Raji (cell line): Measurements from ENCODE around the gene F11R.

Source experiments
- POLR2A ChIP-seq: IDR thresholded peaks from 2 replicates; pipeline ENCODE4 v1.6.1; 2011; ENCODE audit warnings: low read depth, low read length, control low read depth; ENCODE audit not compliant: insufficient read depth

F11R gene

DNA sequence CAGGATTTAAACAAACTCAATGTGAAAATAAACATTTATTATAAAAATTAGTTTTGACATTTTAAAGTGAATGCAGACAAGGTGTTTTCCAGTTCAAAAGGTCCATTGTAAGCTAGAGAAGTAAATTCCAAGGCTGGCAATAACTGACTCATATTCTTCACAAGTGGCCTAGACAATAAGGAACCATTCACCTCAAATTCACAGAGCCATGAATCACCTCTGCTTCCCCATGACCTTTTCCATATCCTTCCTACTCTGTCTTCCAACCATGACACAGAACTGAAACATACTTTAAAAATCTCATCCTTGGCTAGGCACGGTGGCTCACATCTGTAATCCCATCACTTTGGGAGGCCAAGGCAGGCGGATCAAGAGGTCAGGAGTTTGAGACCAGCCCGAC, 24.8 kb downstream of the F11R start:
- no peak for TF ChIP-seq POLR2A

DNA sequence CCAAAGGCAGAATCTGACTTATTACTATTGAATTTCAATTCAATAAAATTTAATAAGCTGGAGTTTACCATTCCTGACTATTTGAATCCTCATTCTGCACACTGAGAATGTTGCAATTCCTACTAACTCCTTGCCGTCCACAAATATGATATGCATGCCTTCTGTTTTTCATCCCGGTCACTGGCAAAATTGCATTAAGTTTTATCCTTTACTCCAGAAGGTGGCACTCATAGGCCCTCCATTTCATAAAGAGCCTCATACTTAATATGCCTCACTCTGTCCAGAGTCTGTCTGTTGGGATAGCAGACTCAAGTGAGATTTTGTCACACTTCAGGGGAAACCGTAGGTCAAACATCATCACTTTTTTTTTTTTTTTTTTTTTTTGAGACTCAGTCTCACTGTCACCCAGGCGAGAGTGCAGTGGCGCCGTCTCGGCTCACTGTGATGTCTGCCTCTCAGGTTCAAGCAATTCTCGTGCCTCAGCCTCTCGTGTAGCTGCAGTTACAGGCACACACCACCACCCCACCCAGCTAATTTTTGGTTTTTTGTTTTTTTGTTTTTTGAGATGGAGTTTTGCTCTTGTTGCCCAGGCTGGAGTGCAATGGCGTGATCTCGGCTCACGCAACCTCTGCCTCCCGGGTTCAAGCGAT, 27.3 kb downstream of the F11R start:
- no peak for TF ChIP-seq POLR2A

DNA sequence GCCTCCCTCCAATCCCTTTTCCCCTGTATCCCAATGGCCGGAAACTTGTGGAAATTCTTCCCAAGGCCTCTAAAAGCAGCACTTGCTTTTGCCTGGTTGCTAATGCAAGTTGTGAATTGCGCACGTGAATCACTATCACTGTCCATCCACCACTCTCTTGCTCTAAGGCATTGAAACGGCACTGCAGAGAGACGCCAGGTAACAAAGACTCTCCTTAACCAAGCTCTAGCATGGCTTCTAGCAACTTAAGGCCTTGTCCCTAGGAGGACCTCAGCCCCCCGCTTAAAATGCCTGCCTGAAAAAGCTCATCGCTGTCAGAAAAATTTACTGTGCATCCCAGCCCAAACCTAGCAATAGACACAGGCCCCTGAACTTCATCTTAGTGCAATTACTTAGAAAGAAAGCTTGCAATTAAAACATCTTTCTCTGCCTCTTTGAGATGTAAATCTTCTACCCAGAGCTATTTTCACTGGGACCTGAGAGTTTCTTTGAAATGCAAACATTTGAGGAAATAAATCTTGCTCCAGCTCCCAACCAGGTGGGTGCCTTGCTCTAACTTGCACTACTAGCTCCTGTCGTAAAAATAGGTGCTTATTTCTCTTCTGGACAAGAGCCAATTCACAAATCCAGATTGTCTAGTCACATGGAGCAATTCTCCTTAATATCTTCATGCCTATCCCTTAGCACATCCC, 33.4 kb downstream of the F11R start:
- no peak for TF ChIP-seq POLR2A

DNA sequence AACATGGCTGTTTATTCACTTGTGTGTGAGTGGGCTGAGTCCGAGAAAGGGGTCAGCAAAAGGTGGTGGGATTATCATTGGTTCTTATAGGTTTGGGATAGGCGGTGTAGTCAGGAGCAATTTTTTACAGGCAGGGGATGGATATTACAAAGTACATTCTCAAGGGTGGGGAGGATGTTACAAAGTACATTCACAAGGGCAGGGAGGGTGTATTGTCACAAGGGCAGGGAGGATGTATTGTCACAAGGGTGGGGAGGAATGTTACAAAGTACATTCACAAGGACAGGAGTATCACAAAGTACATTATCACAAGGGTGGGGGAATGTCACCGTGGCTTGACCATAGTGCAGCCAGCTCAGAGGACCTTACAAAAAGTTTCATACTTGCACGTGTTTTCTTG, 35.2 kb downstream of the F11R start:
- TF ChIP-seq POLR2A: no peak

DNA sequence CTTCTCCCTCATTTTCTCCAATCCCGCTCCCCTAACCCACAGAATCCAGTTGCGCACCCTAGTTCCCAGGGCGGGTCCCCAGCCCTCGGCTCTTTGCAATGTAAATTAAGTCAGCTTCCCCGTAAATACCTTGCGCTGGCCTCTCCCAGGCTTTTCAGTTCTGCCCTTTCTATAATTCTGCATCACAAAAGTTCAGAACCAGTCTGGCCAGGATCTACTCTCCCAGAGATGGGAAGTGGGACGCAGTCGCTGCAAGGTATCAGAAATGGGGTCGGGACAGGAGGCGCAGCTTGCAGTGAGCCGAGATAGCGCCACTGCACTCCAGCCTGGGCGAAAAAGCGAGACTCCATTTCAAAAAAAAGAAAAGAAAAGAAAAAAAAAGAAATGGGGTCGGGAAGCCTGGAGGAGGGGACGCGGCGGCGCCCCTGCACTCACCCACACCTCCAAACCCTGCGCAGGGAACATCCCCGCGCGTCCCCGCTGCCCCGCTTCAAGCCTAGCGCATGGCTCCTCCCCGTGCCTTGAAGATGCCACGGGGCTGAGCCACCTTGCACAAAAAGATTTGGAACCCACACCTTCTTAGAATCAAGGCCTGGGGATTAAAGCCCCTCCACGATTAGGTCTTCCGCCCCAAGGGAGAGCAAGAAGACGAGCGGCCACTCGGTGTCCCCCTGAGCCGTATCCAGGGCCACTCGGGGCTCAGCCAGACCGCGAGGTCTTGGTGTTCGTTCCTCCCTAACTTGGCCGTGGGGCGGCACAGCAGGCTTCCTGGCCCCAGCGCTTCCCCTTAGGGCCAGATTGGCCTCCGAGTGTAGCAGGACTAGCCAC, 39.2 kb downstream of the F11R start:
- no peak for TF ChIP-seq POLR2A

DNA sequence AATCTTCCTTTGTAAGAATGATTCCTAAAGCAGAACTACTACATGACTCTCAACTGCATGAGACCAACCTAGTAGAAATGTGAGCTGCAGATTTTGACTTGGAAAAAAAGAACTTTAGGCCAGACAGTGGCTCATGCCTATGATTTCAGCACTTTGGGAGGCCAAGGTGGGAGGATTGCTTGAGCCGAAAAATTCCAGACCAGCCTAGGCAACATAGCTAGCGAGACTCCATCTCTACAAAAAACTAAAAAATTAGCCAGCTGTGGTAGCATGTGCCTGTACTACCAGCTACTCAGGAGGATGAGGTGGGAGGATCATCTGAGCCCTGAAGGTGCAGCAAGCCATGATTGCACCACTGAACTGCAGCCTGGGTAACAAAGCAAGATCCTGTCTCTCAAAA, 41.7 kb downstream of the F11R start:
- no peak for TF ChIP-seq POLR2A

DNA sequence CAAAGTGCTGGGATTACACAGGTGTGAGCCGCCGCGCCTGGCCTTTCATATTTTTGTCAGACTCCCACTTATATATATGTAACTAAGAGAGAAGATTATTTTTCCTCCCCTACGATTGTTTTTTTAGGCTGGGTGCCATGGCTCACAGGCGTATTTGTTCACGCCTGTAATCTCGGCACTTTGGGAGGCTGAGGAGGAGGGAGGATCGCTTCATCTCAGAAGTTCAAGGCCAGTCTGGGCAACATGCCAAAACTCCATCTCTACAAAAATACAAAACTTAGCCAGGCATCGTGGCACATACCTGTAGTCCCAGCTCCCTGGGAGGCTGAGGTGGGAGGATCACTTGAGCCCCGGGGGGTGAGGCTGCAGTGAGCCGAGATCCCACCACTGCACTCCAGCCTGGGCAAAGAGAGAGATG, 42.4 kb downstream of the F11R start:
- no peak for TF ChIP-seq POLR2A

DNA sequence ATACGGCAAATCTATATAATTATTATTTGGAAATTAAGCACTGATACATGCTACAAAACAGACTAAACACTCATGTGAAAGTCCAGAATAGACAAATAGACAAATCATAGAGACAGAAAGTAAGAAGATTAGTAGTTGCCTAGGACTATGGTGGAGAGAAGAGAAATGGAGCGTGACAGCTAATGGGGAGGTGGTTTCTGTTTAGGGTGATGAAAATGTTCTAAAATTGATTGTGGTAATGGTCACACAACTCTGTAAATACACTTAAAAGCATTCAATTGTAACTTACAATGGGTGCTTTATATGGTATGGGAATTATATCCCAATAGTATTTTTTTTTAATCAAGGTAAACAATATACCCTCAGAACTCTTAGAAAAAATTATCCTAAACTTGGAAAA, 45.9 kb downstream of the F11R start:
- TF ChIP-seq POLR2A: no peak

DNA sequence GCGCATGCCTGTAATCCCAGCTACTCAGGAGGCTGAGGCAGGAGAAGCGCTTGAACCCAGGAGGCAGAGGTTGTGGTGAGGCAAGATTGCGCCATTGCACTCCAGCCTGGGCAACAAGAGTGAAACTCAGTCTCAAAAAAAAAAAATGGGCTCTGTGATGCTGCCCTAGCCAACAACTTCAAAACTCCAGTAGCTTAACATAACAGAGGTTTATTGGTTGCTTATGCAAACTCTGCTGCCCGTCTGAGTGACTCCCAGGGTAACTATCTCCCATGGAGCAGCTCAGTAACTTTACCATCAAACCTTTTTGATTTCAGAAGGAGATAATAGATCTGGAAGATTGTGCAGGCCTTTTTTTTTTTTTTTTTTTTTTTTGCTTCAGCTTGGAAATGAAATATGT, 47.5 kb downstream of the F11R start:
- no peak for TF ChIP-seq POLR2A

DNA sequence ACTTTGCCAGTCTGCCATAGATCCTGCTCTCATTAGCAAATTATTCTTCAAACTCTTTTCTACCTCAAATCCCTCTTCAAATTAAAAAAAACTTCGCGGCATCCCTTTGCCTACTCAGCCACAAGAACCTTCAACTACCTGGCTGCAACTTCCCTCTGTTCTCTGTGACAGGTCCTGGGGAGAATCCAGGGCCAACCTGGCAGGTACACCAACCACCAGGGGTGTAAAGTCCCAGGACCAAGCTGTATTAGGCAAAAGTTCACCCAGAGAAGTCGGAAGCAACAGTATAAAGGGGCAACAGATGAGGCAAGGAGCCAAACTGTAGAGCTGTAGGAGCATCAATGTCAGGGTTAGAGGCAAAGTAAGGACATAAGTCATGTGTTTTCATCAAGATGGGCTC, 48.0 kb downstream of the F11R start:
- TF ChIP-seq POLR2A: no peak

DNA sequence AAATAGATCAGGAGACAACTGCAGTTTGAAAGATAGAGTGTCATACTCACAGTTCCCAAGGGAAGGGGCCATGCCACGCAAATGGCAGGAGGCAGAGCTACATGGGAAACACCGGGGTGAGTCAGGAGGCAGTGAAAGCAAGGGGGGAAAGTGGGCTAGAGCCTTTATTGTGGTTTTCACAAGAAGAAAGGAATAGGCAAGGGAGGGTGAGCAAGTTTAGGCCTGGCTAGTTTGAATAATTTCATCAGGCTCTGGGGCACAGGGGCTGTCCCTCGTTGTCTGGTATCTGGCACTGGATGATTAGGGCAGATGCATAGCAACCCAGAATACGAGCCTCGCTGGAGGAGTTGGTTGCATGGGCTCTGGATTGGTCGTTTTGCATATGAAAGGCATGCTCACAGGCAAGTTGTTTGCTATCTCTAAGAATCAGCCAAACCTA, 49.3 kb downstream of the F11R start:
- no peak for TF ChIP-seq POLR2A

DNA sequence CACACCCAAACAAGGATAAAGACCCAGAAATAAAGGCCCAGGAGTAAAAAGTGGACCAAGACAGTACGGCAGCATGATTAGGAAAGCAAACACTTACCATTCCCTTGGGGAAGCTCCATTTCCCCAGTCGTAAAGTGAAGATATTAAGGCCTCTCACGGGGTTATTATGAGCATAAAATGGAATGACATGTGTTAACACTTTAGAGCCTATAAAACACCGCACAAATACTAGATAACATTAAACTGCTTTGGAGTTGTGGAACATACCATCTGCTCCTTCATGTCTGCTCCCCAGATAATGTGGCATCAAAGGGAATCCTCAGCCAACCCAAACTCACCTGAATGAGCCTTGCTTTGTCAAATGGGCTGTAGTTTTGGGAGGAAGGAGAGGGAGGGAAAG, 57.4 kb downstream of the F11R start:
- TF ChIP-seq POLR2A: no peak

DNA sequence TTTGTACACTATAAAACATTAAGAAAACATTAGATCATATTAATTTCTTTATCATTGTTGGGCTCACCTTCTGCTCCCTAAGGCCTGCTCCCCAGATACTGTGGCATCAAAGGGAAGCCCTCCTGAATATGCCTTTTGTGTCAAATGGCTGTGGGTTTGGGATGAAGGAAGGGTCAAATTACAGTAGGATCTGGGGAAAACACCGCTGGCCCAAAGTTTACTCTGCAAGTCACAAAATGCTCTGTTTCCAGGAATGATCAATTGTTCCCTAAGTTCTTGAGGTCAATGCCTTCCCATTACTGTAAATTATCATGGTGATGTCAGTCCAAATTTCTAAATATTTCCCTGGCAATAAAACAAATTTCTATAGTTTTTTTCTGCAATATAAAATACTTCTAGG, 59.5 kb downstream of the F11R start:
- no peak for TF ChIP-seq POLR2A

DNA sequence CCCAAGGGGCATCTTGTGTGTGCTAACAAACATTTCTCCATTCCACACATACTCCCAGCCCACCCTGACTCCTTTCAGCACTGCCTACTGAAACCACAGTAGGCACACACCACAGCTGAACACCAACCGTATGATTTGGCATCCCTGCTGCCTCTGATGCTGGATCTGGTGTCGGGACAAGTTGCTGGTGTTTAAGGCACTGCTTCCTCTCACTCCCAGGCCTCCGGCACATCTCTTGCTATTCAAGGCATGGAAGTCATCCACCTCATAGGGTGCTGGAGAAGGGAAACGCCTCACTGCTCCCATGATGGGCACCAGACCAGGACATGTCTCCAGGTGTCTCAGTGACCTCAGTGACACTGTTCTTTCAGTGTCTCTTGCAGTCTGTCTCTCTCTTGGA, 64.0 kb downstream of the F11R start:
- no peak for TF ChIP-seq POLR2A

DNA sequence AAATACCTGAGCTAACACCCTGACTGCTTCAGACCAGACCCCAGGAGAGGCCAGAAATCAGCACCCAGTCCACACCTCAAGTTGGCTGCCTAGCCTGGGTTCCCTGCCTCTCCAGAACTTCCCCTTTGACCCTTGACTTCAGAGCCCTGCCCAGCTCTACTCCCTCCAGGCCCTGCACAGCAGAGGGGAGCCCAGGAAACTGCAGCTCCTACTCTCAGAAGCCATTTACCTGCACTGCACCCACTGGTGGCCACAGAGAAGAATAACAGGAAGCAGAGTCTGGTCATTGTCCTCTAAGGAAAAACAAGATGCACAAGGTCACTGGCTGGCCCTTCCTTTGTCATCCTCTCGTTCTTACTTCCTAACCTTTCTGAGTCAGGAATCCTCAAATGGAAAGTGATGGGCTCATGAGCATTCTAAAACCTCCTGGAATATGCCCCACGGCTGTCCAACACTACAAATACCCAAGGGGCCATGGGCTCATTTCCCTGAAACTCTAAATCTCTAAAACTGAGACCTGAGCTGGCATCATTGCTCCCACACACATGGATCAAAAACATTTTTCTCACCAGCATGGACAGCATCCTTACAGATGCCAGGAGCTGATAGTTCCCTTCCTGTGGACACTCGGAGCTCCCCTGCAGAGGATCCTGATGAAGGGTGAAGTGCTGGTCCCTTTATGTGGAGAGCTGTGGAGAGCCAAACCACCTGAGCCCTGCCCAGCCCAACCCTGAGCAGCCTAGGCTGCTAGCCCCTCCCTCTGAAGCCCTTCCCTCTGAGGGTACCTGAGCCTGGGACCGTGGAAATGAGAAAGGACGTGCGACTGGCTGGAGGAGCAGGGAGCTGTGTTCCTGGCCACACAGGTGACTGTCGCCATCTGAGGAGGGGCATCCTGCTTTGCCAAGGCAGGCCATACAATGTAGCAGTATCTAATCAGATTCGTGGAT, 66.5 kb downstream of the F11R start, which contains the start of gene ITLN2:
Gene ITLN2, minus strand, starts transcription at position 652 of the 947 bp plus-strand sequence. Its CDS starts 68 bp downstream, at position 584.
- TF ChIP-seq POLR2A: no peak
